Suprapubic skin (tissue), 4 donors: ENCODE results near the gene GKN2.

ENCODE experiments used
- CTCF ChIP-seq, 2 donors: fragments of 200-600 bp in 1 of 2; fragments of 450-650 bp in 1 of 2; sonication (generic) in 1 of 2; IDR thresholded peaks; one replicate each; pipeline ENCODE4 v1.5.1; 2016 to 2019; ENCODE audit warnings: antibody characterized with exemption in 2 of 2, mild to moderate bottlenecking in 1 of 2, moderate library complexity in 1 of 2
- POLR2A ChIP-seq, 2 donors: fragments of 450-650 bp; IDR thresholded peaks; one replicate each; pipeline ENCODE4 v1.6.1; 2017; ENCODE audit warnings: antibody characterized with exemption in 2 of 2, mild to moderate bottlenecking in 2 of 2, moderate library complexity in 2 of 2
- POLR2AphosphoS5 ChIP-seq, 3 donors: sonication (generic); formaldehyde crosslinking; IDR thresholded peaks; one replicate each; pipeline ENCODE4 v1.6.1; 2017; ENCODE audit warnings: antibody characterized with exemption in 3 of 3

GRCh38 chr2:68969736-68970490 is 17.2 kb upstream of the GKN2 start:
- TF ChIP-seq CTCF (IDR thresholded peaks at IDR 0.05) = no peak
- no peak for TF ChIP-seq POLR2A (IDR thresholded peaks at IDR 0.05)
- TF ChIP-seq POLR2AphosphoS5 (IDR thresholded peaks at IDR 0.05) = no peak
